Mesodermal cell (in vitro differentiated cells): ENCODE measurements around the gene ASPDH.

Experiments
- H3K27ac ChIP-seq: 2 replicates; pipeline ENCODE4 v1.7.0; 2013; ENCODE audit warnings: mild to moderate bottlenecking, low read depth, low read length, moderate library complexity; ENCODE audit not compliant: severe bottlenecking
- H3K36me3 ChIP-seq: 2 replicates; pipeline ENCODE4 v1.7.1; 2013; ENCODE audit warnings: mild to moderate bottlenecking, low read length, moderate library complexity; ENCODE audit not compliant: control insufficient read depth, insufficient read depth
- H3K4me1 ChIP-seq: one replicate; pipeline ENCODE4 v1.7.1; 2013; ENCODE audit warnings: mild to moderate bottlenecking, low read length; ENCODE audit not compliant: insufficient read depth, control insufficient read depth, poor library complexity, severe bottlenecking
- H3K4me3 ChIP-seq: 2 replicates; pipeline ENCODE4 v1.7.0; 2013; ENCODE audit warnings: low read length, control low read depth, mild to moderate bottlenecking; ENCODE audit not compliant: insufficient read depth, poor library complexity, severe bottlenecking; ENCODE audit errors: extremely low read depth
- H3K9me3 ChIP-seq: 2 replicates; pipeline ENCODE4 v1.7.1; 2013; ENCODE audit warnings: mild to moderate bottlenecking, low read length, moderate library complexity; ENCODE audit not compliant: control insufficient read depth
- WGBS, 2 experiments: methylation state at CpG; one replicate each; pipeline ENCODE4 v1.1.5; 2013; ENCODE audit warnings: missing lambda C conversion rate in 2 of 2; ENCODE audit not compliant: insufficient coverage in 2 of 2; 5-methylcytosine and 5-hydroxymethylcytosine counted together

ASPDH gene

DNA sequence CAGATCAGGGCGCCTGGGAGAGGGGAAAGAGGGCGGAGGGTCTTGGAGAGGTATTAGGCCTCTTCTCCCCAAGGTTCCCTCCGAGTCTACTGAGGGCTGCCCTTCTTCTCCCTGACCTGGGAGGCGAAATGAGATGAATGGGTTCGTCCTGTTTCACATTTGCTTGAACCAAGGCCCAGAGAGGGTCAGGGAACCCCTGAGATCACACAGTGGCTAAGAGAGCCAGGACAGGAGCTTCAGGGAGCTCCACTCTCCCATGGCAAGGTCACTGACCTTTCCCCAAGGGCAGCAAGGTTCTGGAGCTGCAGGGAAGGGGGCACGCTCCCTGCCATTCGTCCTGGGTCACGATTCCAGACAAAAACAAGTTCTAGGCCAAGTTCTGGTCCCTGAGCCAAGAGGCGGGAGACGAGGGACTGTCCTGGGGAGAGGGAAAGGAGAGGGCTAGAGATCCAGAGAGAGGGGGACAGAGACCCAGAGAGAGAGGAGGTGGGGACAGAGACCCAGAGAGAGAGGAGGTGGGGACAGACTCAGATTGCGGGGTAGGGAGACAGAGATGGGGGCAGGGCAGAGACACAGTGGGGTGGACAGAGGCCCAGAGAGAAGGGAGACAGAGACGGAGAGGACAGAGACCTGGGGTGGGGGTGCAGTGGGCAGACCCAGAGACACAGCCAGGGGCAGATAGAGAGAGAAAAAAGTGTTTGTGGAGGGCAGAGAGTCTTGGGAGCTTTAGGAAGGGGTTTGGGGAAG, 541 bp downstream of the ASPDH start:
- WGBS, 2 experiments, result 85 to 90% methylated on average over 11 to 12 of the region's 12 CpGs
- H3K4me1 ChIP-seq, result no peaks in the 10 kb centered on the region
- H3K36me3 ChIP-seq, result peaks cover 9% of the 10 kb centered on the region
- no peak overlapping the region for H3K27ac ChIP-seq
- H3K9me3 ChIP-seq, result no peaks in the 10 kb centered on the region
- H3K4me3 ChIP-seq, result no peak overlapping the region

DNA sequence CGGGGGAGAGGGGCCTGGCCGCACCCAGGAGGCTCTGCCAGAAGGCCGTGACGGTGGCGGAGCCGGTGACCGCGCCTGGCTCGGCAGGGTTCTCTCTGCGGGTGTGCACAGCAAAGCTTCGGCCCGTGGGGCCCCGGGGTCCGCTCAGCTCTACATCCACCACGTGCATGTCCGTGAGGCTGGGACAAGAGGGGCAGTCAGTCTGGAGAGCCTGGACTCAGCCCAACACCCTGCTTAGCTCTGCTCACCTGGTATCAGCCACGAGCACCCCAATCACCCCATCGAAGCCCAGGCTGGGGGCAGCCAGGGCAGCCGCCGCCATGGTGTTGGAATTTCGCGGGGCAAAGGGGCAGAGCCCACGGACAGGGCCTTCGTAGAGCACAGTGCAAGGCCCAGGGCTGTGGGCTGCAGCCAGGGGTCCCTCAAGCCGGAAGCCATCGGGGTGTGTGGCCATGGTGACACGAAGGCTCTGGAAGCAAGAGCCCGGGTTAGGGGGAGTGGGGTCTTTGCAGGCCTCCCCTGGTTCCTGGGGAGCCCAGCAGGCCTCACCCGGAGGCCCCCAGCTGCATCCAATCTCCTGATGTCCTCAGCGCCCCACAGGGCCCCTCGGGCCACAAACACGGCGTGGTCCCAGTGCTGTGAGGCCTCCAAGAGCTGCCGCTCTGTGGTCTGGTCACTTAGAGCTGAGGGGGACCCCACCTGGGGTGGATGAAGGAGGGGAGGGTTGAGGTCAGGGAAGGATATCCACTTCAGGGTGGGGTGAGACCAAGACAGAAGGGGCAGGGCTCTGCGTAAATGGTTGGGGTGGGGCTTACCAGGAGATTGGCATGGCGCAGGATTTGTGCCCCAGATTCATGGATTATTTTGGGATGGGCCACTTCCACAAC, 1.4 kb downstream of the ASPDH start:
- Histone ChIP-seq H3K4me1 (no peaks in the 10 kb centered on the region), H3K36me3 (peaks cover 1% of the 10 kb centered on the region), H3K9me3 (no peaks in the 10 kb centered on the region), H3K4me3 (no peak overlapping the region), H3K27ac (no peak overlapping the region)
- WGBS, 2 experiments, result 95 to 96% methylated on average over 31 to 32 of the region's 36 CpGs

DNA sequence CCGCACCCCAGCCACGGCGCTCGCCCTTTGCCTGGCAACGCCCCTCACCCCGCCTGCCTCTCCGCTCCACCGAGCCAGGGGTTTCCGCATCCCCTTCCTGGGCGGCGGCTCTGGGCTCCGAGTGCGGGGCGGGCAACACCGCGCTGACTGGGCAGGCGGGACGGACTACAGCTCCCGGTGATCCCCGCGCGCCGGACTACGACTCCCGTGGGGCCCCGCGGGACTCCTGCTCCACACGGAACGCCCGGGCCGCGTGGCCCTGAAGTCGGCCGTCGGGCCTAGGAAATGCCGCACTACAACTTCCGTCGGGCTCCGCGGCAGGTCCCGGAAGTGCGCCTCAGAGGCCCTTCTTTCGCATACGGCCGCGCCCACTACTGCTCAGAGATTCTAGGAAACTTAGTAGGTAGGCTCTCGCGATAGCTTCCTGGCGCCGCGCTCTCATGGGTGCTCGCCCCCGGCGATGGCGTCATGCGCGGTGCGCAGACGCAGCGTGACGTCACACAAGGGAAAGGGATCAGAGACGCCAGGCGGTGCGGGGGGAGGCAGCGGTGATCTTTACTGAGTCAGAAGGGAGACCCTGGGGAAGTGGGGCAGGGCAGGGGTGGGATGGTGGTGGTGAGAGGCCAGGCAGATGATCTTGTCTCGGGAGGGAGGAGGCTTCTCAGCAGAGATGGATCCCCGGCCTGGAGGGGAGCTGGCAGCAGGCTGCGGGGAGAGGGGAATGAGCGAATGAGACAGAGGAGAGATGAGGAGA, 2.5 kb downstream of the ASPDH start, which contains the start of gene JOSD2:
JOSD2 (minus strand) TSS at position 123 of the 754 bp plus-strand sequence. CDS start 760 bp downstream, outside the sequence.
- Histone ChIP-seq H3K4me3 (peak within 1 kb of the TSS; percentile 52), H3K27ac (peak within 1 kb of the TSS; percentile 78), H3K36me3 (no peaks in the 10 kb centered on the region), H3K4me1 (no peaks in the 10 kb centered on the region), H3K9me3 (no peaks in the 10 kb centered on the region)
- 17 to 26% methylated on average over 55 to 64 of the region's 69 CpGs for WGBS, 2 experiments

DNA sequence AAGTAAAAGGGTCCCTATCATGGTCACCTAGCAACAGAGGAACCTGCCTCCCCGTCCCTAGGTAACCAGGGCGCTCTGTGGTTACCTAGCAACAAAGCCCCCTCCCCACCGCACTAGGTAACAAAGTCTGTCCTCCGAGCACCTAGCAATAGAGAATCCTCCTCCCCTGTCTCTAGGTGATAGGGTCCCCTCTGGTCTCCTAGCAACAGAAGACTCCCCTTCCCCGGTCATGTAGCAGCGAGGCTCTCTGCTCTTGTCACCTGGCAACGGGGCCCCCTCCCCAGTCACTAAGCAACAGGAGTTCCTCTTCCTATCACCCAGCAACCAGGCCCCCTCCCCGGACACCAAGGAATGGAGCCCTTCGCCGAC, 3.0 kb downstream of the ASPDH start:
- Histone ChIP-seq H3K9me3 (no peaks in the 10 kb centered on the region), H3K36me3 (no peaks in the 10 kb centered on the region), H3K27ac (peak overlapping the region; percentile 78), H3K4me1 (no peaks in the 10 kb centered on the region), H3K4me3 (peak overlapping the region; percentile 52)
- 26 to 31% methylated on average over 7 to 9 of the region's 10 CpGs for WGBS, 2 experiments

DNA sequence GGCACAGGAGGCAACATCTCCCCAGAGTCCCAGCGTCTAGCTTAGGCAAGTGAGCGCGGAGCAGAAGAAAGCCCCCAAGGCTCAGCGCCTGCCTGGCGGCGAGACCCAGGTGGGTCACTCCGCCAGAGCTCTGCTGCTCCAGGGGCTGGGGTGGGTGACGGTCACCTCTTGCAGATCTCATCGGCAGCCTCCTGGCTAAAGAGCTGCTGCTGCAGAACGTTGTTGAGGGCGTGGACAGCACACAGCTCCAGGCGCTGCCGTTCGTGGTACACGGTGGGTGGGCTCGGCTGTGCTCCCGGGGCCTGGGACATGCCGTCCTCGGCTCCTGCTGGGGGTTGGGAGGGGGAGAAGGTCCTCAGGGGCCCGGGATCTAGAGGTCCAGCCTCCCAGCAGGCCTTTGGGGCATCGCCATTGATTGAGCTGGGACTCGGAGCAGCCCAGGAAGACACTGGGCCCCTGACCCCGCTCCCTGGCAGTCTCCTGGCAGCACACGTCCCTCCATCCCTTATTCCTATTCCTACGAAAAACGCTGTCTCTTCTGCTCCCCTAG, 3.5 kb downstream of the ASPDH start:
- H3K9me3 ChIP-seq, result no peaks in the 10 kb centered on the region
- peak overlapping the region; percentile 52 for H3K4me3 ChIP-seq
- peak overlapping the region; percentile 78 for H3K27ac ChIP-seq
- H3K4me1 ChIP-seq, result no peaks in the 10 kb centered on the region
- H3K36me3 ChIP-seq, result no peaks in the 10 kb centered on the region
- WGBS, 2 experiments, result 62 to 70% methylated on average over 18 to 21 of the region's 26 CpGs

DNA sequence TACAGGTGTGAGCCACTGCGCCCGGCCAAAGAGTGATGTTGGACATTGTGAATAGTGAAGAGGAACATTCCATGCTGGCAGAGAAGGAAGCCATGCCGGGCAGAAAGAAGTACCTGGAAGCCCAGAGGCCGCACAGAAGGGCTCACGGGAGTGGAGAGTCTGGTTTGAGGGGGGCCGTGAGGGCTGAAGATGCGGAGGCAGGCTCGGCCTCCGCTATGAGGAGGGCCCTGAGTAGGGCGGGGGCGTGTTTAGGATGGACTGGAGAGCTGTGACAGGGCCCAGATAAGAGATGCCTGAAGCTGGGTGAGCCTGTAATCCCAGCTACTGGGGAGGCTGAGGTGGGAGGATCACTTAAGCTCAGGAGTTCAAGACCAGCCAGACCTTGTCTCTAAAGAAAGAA, 4.3 kb downstream of the ASPDH start:
- H3K36me3 ChIP-seq, result no peaks in the 10 kb centered on the region
- 85 to 86% methylated on average over 9 to 11 of the region's 11 CpGs for WGBS, 2 experiments
- no peaks in the 10 kb centered on the region for H3K4me1 ChIP-seq
- H3K4me3 ChIP-seq, result no peak overlapping the region
- no peaks in the 10 kb centered on the region for H3K9me3 ChIP-seq
- H3K27ac ChIP-seq, result no peak overlapping the region

DNA sequence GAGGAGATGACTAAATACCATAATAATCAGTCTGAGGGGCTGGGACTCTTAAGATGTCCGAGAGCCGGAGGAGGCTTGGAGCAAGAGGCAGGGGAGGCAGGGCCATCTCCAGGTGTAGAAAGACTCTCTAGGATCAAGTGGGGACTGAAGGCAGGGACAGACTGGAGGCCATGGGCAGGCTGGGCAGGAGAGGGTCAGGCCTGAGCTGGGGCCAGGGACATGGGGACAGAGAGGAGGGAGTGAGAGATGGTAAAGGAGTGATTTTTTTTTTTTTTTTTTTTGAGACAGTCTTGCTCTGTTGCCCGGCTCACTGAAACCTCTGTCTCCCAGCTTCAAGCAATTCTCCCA, 4.9 kb downstream of the ASPDH start:
- Histone ChIP-seq H3K4me1 (no peaks in the 10 kb centered on the region), H3K36me3 (no peaks in the 10 kb centered on the region), H3K9me3 (no peaks in the 10 kb centered on the region), H3K4me3 (no peak overlapping the region), H3K27ac (no peak overlapping the region)
- 69 to 86% methylated on average over 2 of the region's 3 CpGs for whole genome bisulfite sequencing, 2 experiments

DNA sequence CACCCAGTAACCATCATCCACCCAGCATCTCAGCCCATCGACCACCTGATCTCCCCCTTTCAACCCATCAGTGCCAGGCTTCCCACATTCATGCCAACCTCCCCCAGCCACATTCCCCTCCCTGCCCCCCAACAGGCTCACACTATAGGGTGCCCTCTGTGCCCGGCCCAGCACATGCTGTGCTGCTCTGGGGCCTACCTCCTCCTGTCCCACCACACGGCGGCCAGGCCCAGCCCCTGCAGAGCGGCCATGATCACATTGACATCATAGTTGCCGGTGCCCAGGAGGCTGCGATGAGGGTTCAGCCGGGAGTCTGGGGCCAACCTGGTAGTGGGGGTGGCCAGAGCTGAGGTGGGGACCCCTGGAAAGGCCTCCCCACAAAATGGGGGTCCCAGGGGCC, 6.3 kb downstream of the ASPDH start:
- Histone ChIP-seq H3K27ac (no peak overlapping the region), H3K4me1 (no peaks in the 10 kb centered on the region), H3K36me3 (no peaks in the 10 kb centered on the region), H3K9me3 (no peaks in the 10 kb centered on the region), H3K4me3 (no peak overlapping the region)
- WGBS, 2 experiments, result 83 to 96% methylated on average over 7 to 8 of the region's 8 CpGs

DNA sequence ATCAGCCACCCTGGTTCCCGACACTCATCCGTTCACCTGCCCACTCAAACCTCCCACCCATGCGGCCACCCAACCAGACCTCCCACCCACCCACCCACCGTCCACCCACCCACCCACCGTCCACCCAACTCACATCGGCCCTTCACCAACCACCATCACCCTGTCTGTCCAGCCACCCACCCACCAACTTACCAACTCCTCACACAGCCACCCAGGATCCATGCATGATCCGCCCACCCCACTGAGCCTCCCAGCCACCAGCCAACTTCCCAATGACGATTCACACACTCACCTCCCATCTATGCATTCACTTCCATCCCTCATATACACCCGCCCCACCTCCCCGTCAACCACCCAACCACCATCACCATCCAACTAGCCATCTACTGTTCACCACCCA, 7.0 kb downstream of the ASPDH start:
- no peaks in the 10 kb centered on the region for H3K36me3 ChIP-seq
- no peak overlapping the region for H3K27ac ChIP-seq
- no peaks in the 10 kb centered on the region for H3K9me3 ChIP-seq
- H3K4me1 ChIP-seq, result no peaks in the 10 kb centered on the region
- H3K4me3 ChIP-seq, result no peak overlapping the region
- 93 to 94% methylated on average over 2 to 4 of the region's 10 CpGs for WGBS, 2 experiments

DNA sequence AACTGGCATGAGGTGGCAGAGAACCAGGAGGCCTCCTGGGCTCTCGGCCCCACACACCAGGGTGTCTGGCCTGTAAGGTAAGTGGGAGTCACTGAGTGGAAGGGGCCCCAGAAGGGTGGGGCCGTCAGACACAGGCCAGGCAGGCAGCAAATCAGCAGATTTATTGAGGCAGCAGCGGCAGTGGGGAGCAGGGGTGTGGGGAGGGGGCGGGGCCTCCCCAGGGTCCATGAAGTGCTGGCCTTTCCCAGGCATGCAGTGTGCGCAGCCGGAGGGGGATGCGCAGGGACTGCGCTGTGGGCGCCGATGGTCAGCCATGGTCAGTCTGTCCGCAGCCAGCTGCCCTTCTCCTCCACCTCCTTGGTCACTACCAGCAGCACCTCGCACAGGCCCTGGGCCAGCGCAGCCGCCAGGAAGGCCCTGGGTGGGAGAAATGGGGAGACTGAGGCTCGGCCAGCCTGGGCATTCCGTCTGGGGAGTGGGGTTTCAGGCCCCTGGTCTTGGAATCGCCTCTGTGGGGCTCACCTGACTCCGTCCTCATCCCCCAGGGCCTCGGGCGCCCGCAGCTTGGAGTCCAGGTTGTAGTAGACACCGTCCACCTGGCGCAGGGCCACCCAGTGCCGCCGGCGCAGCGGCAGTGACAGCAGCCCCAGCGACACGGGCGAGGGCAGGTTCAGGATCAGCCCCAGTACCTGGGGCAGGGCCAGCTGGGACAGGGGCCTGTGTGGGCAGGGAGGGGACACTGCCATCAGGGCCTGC, 7.7 kb downstream of the ASPDH start:
- no peaks in the 10 kb centered on the region for H3K4me1 ChIP-seq
- no peak overlapping the region for H3K27ac ChIP-seq
- WGBS, 2 experiments, result 98 to 100% methylated on average over 21 to 25 of the region's 30 CpGs
- no peak overlapping the region for H3K4me3 ChIP-seq
- H3K36me3 ChIP-seq, result no peaks in the 10 kb centered on the region
- no peaks in the 10 kb centered on the region for H3K9me3 ChIP-seq
